ENCODE results near the gene BANP. TPM values are rescaled to one million over a fixed set of nuclear protein-coding genes. Genes with fewer than 3 reads are reported as not detected.
"Not testable (repeated sequence)": the region's sequence is repeated elsewhere in the genome, so short reads cannot be mapped to it uniquely, and the experiment has no call there.

The BANP gene
- total RNA-seq, 1 donor from 2014 or later = 12.6 TPM

DNA sequence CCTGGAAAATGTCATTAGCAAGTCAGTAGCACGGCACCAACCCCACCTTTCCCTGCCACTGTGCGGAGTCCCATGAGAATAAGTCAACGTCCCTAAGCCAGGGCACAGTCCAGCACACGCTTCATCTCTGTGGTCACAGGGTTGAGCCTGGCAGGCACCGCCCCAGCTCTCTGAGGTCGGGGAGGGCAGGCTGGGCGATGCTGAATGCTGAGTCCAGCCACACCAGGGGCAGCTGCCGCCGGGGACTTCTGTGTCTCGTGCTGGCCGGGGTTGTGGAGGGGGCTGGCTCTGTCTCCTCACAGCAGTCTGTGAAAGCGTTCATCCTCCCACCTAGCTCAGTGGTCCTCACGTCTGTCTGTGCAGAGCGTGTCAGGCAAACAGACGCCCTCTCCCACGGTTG lies 53.2 kb downstream of the BANP start:
- DNase-seq = no peak
- ATAC-seq (ENCODE audit: poor library complexity) = no peak
- intact Hi-C loops (cut with DNase I) = no loop called here

DNA sequence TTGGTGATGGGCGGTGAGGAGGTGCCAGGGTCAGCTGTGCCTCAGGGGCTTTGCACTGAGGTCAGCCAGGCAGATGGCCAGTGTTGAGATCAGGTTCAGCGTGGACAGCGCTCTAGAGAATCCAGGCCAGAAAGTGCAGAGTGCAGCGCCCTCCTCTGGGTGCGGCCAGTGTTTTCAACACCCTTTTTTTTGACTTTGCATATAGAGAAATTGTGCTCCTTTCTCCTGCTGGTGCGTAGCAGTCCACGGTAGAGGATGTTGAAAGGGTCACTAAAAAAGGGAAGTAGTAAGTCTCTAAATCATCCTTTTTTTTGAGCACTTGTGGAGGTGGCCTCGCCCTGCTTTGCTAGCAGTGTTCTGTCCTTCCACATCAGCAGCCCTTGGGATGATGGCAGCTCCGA lies 53.9 kb downstream of the BANP start:
- DNase-seq = no peak
- intact Hi-C loops (cut with DNase I) = no loop called here
- peak; percentile 39 for ATAC-seq (ENCODE audit: poor library complexity)

DNA sequence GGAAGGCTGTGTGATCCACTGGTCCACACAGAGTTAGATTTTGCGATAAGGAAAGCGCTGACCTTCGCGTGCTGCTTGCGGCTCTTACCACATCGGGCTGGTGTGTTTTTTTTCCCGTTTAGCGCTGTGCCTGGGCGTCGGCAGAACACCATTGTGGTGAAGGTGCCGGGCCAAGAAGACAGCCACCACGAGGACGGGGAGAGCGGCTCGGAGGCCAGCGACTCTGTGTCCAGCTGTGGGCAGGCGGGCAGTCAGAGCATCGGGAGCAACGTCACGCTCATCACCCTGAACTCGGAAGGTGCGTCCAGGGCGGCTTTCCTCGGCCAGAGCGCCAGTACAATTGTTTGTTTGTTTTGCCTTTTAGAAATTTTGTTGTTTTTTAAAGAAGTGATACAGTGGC lies 54.7 kb downstream of the BANP start:
- ATAC-seq (ENCODE audit: poor library complexity) (no peak), DNase-seq (no peak)
- intact Hi-C loops (cut with DNase I) = no loop called here

GRCh38 chr16:88007321-88007731 lies 56.1 kb downstream of the BANP start:
- intact Hi-C loops (cut with DNase I) = no loop called here
- ATAC-seq (ENCODE audit: poor library complexity) (no peak), DNase-seq (no peak)

GRCh38 chr16:88008840-88009239 lies 57.6 kb downstream of the BANP start:
- intact Hi-C loops (cut with DNase I) = no loop called here
- ATAC-seq (ENCODE audit: poor library complexity) (no peak), DNase-seq (no peak)

GRCh38 chr16:88009563-88010342 lies 58.5 kb downstream of the BANP start:
- no peak for DNase-seq
- intact Hi-C loops (cut with DNase I) = no loop called here
- ATAC-seq (ENCODE audit: poor library complexity) = no peak

- DNase-seq = no peak
- ATAC-seq (ENCODE audit: poor library complexity) = no peak
- intact Hi-C loops (cut with DNase I) = no loop called here
Measured at GRCh38 chr16:88010343-88010967, 59.2 kb downstream of the BANP start.

GRCh38 chr16:88010968-88011483 lies 59.8 kb downstream of the BANP start:
- no peak for ATAC-seq (ENCODE audit: poor library complexity)
- no peak for DNase-seq

DNA sequence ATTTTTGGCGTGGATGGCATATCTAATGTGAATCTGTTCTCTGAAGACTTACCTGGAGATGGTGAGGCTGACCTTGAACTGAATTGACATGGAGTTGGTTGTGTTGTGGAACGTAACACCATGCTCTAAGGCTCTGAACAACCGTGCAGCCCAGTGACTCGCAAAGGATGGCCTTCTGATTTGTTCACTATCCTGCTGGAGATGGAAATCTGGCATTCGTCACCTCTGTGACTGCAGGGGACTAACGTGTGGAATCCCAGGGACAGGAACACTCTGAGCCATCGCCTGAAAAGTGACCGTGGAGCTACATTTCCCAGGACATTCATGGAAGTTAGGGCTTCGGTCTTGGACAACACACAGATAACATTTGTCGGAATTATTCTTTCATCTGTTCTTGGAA lies 61.1 kb downstream of the BANP start:
- intact Hi-C loops (cut with DNase I) = no loop called here
- ATAC-seq (ENCODE audit: poor library complexity) (no peak), DNase-seq (no peak)

More at GRCh38 chr16:88010968-88011483, 59.8 kb downstream of the BANP start:
- intact Hi-C loops (cut with DNase I) = no loop called here

DNA sequence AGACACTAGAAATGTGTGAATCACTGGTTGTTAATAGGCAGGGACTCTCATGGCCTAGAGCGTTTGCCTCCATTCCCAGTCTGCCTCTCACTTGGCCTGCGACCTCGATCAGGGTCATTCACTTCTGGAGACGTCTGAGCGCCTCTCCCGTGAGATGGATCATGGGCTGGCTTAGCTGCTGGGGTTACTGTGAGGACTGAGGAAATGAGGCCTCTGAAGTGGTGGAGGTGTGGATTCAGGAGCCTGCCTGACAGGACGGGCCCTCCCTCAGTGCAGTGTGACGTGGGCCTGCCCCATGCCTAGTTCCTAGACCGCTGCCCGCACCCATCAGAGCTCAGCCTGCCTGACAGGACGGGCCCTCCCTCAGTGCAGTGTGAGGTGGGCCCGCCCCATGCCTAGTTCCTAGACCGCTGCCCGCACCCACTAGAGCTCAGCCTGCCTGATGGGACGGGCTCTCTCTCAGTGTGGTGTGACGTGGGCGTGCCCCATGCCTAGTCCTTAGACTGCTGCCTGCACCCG lies 61.9 kb downstream of the BANP start:
- intact Hi-C loops (cut with DNase I) = no loop called here
- DNase-seq (no peak), ATAC-seq (ENCODE audit: poor library complexity) (peak; percentile 29)

GRCh38 chr16:88013766-88014251 lies 62.6 kb downstream of the BANP start:
- no peak for ATAC-seq (ENCODE audit: poor library complexity)
- no peak for DNase-seq
- intact Hi-C loops (cut with DNase I) = no loop called here

DNA sequence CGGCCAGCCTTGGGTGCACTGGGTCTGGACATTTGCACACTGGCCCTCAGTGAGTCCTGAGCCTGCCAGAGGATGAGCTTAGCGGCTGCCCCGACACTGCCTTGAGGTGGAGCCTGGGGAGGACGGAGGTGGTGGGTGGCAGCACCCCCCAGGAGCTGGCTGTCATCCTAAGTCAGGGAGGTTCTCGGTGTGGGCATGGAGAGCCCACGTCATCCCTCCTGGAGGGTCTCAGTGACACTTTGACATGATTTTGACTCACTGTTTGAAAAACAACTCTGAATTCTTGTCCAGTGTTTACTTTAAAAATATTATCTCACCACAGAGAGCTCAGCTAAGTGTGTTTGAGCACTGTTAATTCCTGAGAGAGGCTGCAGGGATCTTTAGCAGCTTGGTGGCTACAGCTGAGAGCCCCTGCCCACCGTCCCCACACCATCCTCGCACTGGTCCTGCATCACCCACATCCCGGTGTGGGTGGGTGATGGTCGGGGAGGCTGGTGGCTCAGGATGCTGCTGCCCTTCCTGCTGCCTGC lies 63.1 kb downstream of the BANP start:
- no peak for ATAC-seq (ENCODE audit: poor library complexity)
- intact Hi-C loops (cut with DNase I) = no loop called here
- DNase-seq = no peak

DNA sequence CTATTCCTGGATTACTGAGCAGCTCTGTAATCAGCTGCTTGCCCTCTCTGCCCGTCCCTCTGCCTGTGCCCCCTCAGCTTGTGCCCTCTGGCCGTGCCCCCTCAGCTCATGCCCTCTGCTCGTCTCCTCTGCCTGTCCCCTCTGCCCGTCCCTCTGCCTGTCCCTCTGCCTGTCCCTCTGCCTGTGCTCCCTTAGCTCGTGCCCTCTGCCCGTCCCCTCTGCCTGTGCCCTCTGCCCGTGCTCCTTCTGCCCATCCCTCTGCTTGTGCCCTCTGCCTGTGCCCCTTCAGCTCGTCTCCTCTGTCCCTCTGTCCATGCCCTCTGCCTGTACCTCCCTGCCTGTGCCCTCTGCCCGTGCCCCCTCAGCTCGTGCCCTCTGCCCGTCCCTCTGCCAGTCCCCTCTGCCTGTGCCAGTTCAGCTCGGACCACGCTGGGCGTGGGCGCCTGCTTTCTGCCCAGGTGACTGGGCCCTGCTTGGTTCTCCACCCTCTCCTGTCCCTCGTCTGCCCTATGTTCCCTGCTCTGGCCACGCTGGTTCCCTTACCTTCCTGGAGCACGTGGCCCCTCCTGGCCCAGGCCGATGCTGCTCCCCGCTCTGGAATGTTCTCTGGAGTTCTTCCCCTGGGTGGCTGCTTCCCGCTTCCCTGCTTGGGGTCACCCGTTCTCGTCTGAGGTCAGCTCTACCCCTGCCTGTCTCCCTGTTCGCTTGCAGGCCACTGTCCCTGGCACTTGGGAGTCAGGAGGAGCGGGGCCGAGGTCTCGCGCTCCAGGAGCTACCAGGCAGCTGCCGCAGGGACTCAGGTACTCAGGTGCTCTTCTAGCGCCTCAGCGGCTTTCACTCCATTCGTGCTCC lies 63.9 kb downstream of the BANP start:
- DNase-seq (no peak), ATAC-seq (ENCODE audit: poor library complexity) (no peak)
- intact Hi-C loops (cut with DNase I) = no loop called here

DNA sequence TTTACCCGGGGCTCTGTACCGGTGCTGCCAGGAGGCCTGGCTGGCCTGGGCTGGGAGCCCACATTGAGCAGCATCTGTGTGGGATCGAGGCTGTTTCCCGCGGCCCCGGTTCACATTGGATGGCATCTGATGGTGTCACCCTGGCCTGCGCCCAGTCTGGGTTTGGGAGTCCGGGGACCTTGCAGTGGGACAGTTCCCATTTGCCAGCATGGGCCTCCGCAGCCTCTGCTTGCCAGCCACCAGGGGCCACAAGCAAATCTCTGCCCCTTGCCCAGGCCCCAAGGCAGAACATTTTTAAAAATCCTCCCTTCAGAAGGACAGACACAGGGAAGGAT lies 64.5 kb downstream of the BANP start:
- DNase-seq (no peak), ATAC-seq (ENCODE audit: poor library complexity) (no peak)
- intact Hi-C loops (cut with DNase I) = no loop called here

GRCh38 chr16:88016386-88016785 lies 65.2 kb downstream of the BANP start:
- ATAC-seq (ENCODE audit: poor library complexity); intact Hi-C loops (cut with DNase I); DNase-seq: not testable (repeated sequence)

DNA sequence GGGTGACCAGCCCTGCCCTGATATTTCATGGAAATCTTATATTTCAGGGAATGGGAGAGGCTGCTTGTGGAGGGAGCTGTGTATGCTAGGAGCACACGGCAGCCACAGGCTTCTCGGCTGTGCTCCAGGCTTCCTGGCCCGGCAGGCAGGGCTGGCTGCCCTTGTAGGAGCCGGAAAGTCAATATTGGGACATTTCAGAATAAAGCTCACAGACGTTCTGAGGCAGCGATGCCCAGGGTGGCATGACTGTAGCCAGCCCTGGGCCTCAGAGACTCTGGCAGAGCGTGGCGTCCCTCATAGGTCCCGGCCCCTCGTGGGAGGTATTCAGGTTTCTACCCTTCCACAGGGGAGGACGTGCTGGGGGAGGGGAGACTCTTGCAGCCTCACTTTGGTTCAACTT lies 65.7 kb downstream of the BANP start:
- ATAC-seq (ENCODE audit: poor library complexity) = no peak
- intact Hi-C loops (cut with DNase I) = no loop called here
- DNase-seq = no peak

GRCh38 chr16:88017587-88018101 lies 66.4 kb downstream of the BANP start:
- ATAC-seq (ENCODE audit: poor library complexity) (no peak), DNase-seq (no peak)
- intact Hi-C loops (cut with DNase I) = no loop called here

DNA sequence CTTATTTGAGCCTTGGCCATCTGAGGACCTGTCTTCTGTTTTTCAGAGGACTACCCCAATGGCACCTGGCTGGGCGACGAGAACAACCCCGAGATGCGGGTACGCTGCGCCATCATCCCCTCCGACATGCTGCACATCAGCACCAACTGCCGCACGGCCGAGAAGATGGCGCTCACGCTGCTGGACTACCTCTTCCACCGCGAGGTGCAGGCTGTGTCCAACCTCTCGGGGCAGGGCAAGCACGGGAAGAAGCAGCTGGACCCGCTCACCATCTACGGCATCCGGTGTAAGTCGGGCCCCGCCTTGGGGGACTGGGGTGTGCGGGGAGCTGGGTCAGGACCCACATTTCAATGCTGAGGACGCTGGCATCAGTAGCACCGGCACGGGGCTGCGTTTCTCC lies 67.1 kb downstream of the BANP start:
- intact Hi-C loops (cut with DNase I); ATAC-seq (ENCODE audit: poor library complexity); DNase-seq: not testable (repeated sequence)

All from Right ventricle myocardium superior (tissue), 1 donor.